ENCODE data around the gene JUND. TPM values are rescaled to one million over a fixed set of nuclear protein-coding genes. Genes with fewer than 3 reads are reported as not detected.

The JUND gene
- total RNA-seq, 1 experiment from 2014 or later, result 221 TPM

GRCh38 chr19:18239303-18239702 lies 42.1 kb downstream of the JUND start:
- TF ChIP-seq SIN3A (IDR thresholded peaks at IDR 0.05; ENCODE audit: low read depth), result 0 out of 2 replicates have a peak, but pooled peaks have one; percentile 39
- TF ChIP-seq MAX (IDR thresholded peaks at IDR 0.05), result peak; percentile 82
- no peak for TF ChIP-seq TCF7L2 (IDR thresholded peaks at IDR 0.05; ENCODE audit: borderline replicate concordance, extremely low read depth, insufficient read depth, insufficient read length)
- no peak for TF ChIP-seq ZFX (IDR thresholded peaks at IDR 0.05)
- TF ChIP-seq JUND (IDR thresholded peaks at IDR 0.05), result no peak
- no peak for TF ChIP-seq RAD21 (IDR thresholded peaks at IDR 0.05; ENCODE audit: low read depth)
- peak; percentile 95 for TF ChIP-seq REST (IDR thresholded peaks at IDR 0.05; ENCODE audit: low read depth)

More at GRCh38 chr19:18239303-18239702, 42.1 kb downstream of the JUND start:
- Histone ChIP-seq H2AFZ (ENCODE audit: low read depth, low read length, poor library complexity, severe bottlenecking) (no peak overlapping the region), H3K9me3 (ENCODE audit: control insufficient read depth in 1 of 2, insufficient read depth in 1 of 2, low read depth in 1 of 2, low read length in 2 of 2) (no peaks in the 10 kb centered on the region), H3K27me3 (ENCODE audit: insufficient read depth, low read length) (peaks cover 5% of the 10 kb centered on the region; the same call in 1 of the 2 replicates), H3K4me1 (ENCODE audit: control insufficient read depth in 1 of 2, insufficient read depth in 2 of 2, low read length in 2 of 2) (no peaks in the 10 kb centered on the region), H3K9ac (ENCODE audit: low read length) (no peak overlapping the region), H4K20me1 (ENCODE audit: insufficient read depth) (no peaks in the 10 kb centered on the region), H3K27ac (ENCODE audit: low read depth, low read length) (no peak overlapping the region), H3K9me2 (ENCODE audit: insufficient read depth) (no peaks in the 10 kb centered on the region), H3K4me3 (replicated peaks in 1 of 2; ENCODE audit: low read depth in 1 of 2, low read length in 2 of 2) (no peak overlapping the region), H3K79me2 (ENCODE audit: insufficient read depth, low read length) (no peaks in the 10 kb centered on the region), H3K36me3 (ENCODE audit: control insufficient read depth in 1 of 2, insufficient read depth in 2 of 2, low read length in 2 of 2) (no peaks in the 10 kb centered on the region), H3K4me2 (ENCODE audit: low read length) (no peak overlapping the region)
- intact Hi-C loops (cut with micrococcal nuclease), result no loop called here
- BruUV-seq (replicated peaks), result no TSS peak
- RAD21 ChIA-PET (ENCODE audit: low non-redundant PET in 1 of 2, low total read pairs in 2 of 2, uncharacterized antibody in 2 of 2, unreplicated experiment in 2 of 2), result no interaction called here
- POLR2A ChIA-PET, result no interaction called here
- CTCF ChIA-PET, result no interaction called here
- ATAC-seq (no peak), DNase-seq (ENCODE audit: low read depth, low spot score) (no peak)

Measured in HCT116 (cell line).